WTC11 (cell line): Measurements from ENCODE around the gene MID2. TPM values are rescaled to one million over a fixed set of nuclear protein-coding genes. Genes with fewer than 3 reads are reported as not detected.
A peak's percentile ranks its signal among the peaks of the same experiment; 100 is the strongest.

Experiments used
- ATAC-seq: fragments of 200-7000 bp; cut with Tn5 transposase; 2 replicates; pipeline ENCODE4 v1.10.0; 2021; ENCODE audit warnings: mild to moderate bottlenecking, moderate library complexity
- CTCF ChIA-PET: fragments of 300-600 bp; sonication (Branson Sonifier 250); formaldehyde crosslinking; loops from one replicate; lab custom pipeline; 2021; ENCODE audit warnings: antibody characterized with exemption; lab: Charles Lee
- POLR2A ChIA-PET: fragments of 350-600 bp; sonication (Branson Sonifier 250); formaldehyde crosslinking; loops from one replicate; lab custom pipeline; 2021; ENCODE audit warnings: antibody characterized with exemption; lab: Charles Lee
- DNase-seq: peaks from one replicate; pipeline ENCODE4 v3.0.0; 2021; ENCODE audit warnings: low spot score
- H3K27ac Mint-ChIP-seq: 2 replicates; pipeline ENCODE4 v1.8.0; 2021; ENCODE audit warnings: mixed read lengths
- H3K27me3 Mint-ChIP-seq: 2 replicates; pipeline ENCODE4 v1.8.0; 2021; ENCODE audit warnings: low read depth, mild to moderate bottlenecking, moderate library complexity, mixed read lengths
- H3K36me3 Mint-ChIP-seq: 2 replicates; pipeline ENCODE4 v1.8.0; 2021; ENCODE audit warnings: mixed read lengths
- H3K4me1 Mint-ChIP-seq: 2 replicates; pipeline ENCODE4 v1.8.0; 2022; ENCODE audit warnings: mixed read lengths
- H3K4me3 Mint-ChIP-seq: 2 replicates; pipeline ENCODE4 v1.8.0; 2021; ENCODE audit warnings: mild to moderate bottlenecking, moderate library complexity, mixed read lengths
- H3K9me3 Mint-ChIP-seq: 2 replicates; pipeline ENCODE4 v1.8.0; 2021; ENCODE audit warnings: mixed read lengths
- FOXJ3 ChIP-seq: sonication (generic); formaldehyde crosslinking; IDR thresholded peaks from 2 replicates; pipeline ENCODE4 v1.9.0; 2021; ENCODE audit warnings: missing genetic modification reagents, mild to moderate bottlenecking, borderline replicate concordance
- FOXK1 ChIP-seq: sonication (generic); formaldehyde crosslinking; IDR thresholded peaks from 2 replicates; pipeline ENCODE4 v1.8.0; 2022; ENCODE audit warnings: mild to moderate bottlenecking, moderate library complexity, missing genetic modification reagents
- GTF2I ChIP-seq: fragments of 250-450 bp; sonication (Bioruptor Pico); conservative IDR thresholded peaks from 2 replicates; pipeline ENCODE4 v1.4.0; 2021; ENCODE audit warnings: mild to moderate bottlenecking
- JUN ChIP-seq: sonication (generic); formaldehyde crosslinking; IDR thresholded peaks from 2 replicates; pipeline ENCODE4 v1.8.0; 2023; ENCODE audit warnings: mild to moderate bottlenecking, missing genetic modification reagents
- NFE2L1 ChIP-seq: sonication (generic); formaldehyde crosslinking; IDR thresholded peaks from 2 replicates; pipeline ENCODE4 v1.8.1; 2023; ENCODE audit warnings: missing genetic modification reagents
- NR1H2 ChIP-seq: sonication (generic); formaldehyde crosslinking; IDR thresholded peaks from 2 replicates; pipeline ENCODE4 v1.9.0; 2021; ENCODE audit warnings: mild to moderate bottlenecking, moderate library complexity, missing genetic modification reagents
- PRRX2 ChIP-seq: fragments of 250-450 bp; sonication (Bioruptor Pico); IDR thresholded peaks from 2 replicates; pipeline ENCODE4 v1.8.0; 2021; ENCODE audit warnings: mild to moderate bottlenecking
- SMAD3 ChIP-seq: sonication (generic); formaldehyde crosslinking; IDR thresholded peaks from 2 replicates; pipeline ENCODE4 v1.8.0; 2022; ENCODE audit warnings: missing genetic modification reagents, mild to moderate bottlenecking, borderline replicate concordance
- SMAD4 ChIP-seq: sonication (generic); formaldehyde crosslinking; IDR thresholded peaks from 2 replicates; pipeline ENCODE4 v1.8.0; 2022; ENCODE audit warnings: mild to moderate bottlenecking, missing genetic modification reagents
- ZNF138 ChIP-seq: sonication (generic); formaldehyde crosslinking; conservative IDR thresholded peaks from 2 replicates; pipeline ENCODE4 v1.8.1; 2022; ENCODE audit warnings: mild to moderate bottlenecking, moderate library complexity, missing genetic modification reagents
- ZNF263 ChIP-seq: sonication (generic); formaldehyde crosslinking; IDR thresholded peaks from 2 replicates; pipeline ENCODE4 v1.8.1; 2022; ENCODE audit warnings: low read depth, mild to moderate bottlenecking, moderate library complexity, missing genetic modification reagents
- ZNF416 ChIP-seq: fragments of 250-450 bp; sonication (Bioruptor Pico); IDR thresholded peaks from 2 replicates; pipeline ENCODE4 v1.9.0; 2021; ENCODE audit warnings: mild to moderate bottlenecking, inconsistent platforms
- ZNF423 ChIP-seq: fragments of 250-450 bp; sonication (Bioruptor Pico); IDR thresholded peaks from 2 replicates; pipeline ENCODE4 v2.1.2; 2022; ENCODE audit warnings: mild to moderate bottlenecking, moderate library complexity
- total RNA-seq: library from RNA; stranded (reverse); gene quantifications from 3 replicates; pipeline ENCODE4 v1.2.3, GENCODE V29; 2021
- TF ChIP-seq, protein P1 (sequence below): sonication (generic); formaldehyde crosslinking; IDR thresholded peaks from 2 replicates; pipeline ENCODE4 v1.8.1; 2023; ENCODE audit warnings: mild to moderate bottlenecking, moderate library complexity, missing genetic modification reagents
- TF ChIP-seq, protein P2 (sequence below): sonication (generic); formaldehyde crosslinking; IDR thresholded peaks from 2 replicates; pipeline ENCODE4 v1.8.0; 2023; ENCODE audit warnings: missing genetic modification reagents, mild to moderate bottlenecking, borderline replicate concordance
- TF ChIP-seq, protein P3 (sequence below): sonication (generic); formaldehyde crosslinking; IDR thresholded peaks from 2 replicates; pipeline ENCODE4 v1.8.0; 2023; ENCODE audit warnings: mild to moderate bottlenecking, missing genetic modification reagents
- TF ChIP-seq, protein P4 (sequence below): sonication (generic); formaldehyde crosslinking; IDR thresholded peaks from 2 replicates; pipeline ENCODE4 v1.8.0; 2023; ENCODE audit warnings: missing genetic modification reagents
- TF ChIP-seq, protein P5 (sequence below): sonication (generic); formaldehyde crosslinking; IDR thresholded peaks from 2 replicates; pipeline ENCODE4 v1.8.1; 2023; ENCODE audit warnings: mild to moderate bottlenecking, missing genetic modification reagents, moderate library complexity
- TF ChIP-seq, protein P6 (sequence below): sonication (generic); formaldehyde crosslinking; IDR thresholded peaks from 2 replicates; pipeline ENCODE4 v1.8.0; 2022; ENCODE audit warnings: missing genetic modification reagents
- TF ChIP-seq, protein P7 (sequence below): sonication (generic); formaldehyde crosslinking; IDR thresholded peaks from 2 replicates; pipeline ENCODE4 v1.8.1; 2023; ENCODE audit warnings: mild to moderate bottlenecking, missing genetic modification reagents

MID2 gene
- total RNA-seq, 1 experiment from 2014 or later = 6.4 TPM

DNA sequence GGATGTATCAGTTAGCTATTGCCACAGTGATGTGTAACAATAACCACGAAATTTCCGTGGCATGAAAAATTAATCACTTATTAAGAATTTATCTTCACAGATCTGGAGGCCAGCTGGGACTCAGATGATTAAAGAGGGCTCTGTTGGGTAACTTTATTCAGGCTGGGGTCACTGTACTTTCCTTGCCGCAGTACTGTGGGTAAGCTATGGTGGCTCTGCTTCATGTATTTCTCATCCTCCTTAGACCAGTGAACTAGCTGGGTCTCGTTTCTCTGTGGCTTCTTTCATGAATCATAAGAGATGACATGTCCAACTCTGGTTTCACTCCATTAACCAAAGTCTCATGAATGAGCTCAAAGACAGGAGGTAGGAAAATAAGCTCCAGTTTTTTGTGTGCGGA lies 143.0 kb downstream of the MID2 start (continued):
- TF ChIP-seq, protein P1, sequence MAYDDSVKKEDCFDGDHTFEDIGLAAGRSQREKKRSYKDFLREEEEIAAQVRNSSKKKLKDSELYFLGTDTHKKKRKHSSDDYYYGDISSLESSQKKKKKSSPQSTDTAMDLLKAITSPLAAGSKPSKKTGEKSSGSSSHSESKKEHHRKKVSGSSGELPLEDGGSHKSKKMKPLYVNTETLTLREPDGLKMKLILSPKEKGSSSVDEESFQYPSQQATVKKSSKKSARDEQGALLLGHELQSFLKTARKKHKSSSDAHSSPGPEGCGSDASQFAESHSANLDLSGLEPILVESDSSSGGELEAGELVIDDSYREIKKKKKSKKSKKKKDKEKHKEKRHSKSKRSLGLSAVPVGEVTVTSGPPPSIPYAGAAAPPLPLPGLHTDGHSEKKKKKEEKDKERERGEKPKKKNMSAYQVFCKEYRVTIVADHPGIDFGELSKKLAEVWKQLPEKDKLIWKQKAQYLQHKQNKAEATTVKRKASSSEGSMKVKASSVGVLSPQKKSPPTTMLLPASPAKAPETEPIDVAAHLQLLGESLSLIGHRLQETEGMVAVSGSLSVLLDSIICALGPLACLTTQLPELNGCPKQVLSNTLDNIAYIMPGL (CRISPR knock-in tag) = no peak
- TF ChIP-seq FOXJ3 (CRISPR knock-in tag) (no peak), FOXK1 (CRISPR knock-in tag) (no peak), PRRX2 (CRISPR knock-in tag) (no peak)
- TF ChIP-seq, protein P2, sequence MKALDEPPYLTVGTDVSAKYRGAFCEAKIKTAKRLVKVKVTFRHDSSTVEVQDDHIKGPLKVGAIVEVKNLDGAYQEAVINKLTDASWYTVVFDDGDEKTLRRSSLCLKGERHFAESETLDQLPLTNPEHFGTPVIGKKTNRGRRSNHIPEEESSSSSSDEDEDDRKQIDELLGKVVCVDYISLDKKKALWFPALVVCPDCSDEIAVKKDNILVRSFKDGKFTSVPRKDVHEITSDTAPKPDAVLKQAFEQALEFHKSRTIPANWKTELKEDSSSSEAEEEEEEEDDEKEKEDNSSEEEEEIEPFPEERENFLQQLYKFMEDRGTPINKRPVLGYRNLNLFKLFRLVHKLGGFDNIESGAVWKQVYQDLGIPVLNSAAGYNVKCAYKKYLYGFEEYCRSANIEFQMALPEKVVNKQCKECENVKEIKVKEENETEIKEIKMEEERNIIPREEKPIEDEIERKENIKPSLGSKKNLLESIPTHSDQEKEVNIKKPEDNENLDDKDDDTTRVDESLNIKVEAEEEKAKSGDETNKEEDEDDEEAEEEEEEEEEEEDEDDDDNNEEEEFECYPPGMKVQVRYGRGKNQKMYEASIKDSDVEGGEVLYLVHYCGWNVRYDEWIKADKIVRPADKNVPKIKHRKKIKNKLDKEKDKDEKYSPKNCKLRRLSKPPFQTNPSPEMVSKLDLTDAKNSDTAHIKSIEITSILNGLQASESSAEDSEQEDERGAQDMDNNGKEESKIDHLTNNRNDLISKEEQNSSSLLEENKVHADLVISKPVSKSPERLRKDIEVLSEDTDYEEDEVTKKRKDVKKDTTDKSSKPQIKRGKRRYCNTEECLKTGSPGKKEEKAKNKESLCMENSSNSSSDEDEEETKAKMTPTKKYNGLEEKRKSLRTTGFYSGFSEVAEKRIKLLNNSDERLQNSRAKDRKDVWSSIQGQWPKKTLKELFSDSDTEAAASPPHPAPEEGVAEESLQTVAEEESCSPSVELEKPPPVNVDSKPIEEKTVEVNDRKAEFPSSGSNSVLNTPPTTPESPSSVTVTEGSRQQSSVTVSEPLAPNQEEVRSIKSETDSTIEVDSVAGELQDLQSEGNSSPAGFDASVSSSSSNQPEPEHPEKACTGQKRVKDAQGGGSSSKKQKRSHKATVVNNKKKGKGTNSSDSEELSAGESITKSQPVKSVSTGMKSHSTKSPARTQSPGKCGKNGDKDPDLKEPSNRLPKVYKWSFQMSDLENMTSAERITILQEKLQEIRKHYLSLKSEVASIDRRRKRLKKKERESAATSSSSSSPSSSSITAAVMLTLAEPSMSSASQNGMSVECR (CRISPR knock-in tag) = no peak

DNA sequence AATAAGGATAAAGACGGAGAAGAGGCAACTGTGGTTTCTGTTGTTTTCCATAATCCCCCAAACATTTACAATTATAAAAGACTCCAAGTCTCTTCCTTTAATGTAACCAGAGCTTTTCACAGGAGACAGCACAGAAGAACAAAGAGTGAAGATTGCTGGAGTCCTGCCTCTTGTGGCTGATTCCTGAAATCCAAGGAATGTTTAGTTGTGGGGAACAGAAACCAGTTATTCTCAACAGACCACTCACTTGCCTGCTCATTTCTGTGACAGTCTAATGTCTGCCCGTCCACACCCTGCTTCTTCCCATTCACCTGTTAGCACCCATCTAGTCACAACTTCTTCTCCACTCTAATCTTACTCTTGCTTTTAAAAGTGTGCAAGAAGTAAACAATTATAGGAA lies 144.4 kb downstream of the MID2 start:
- peaks cover 4% of the 10 kb centered on the region; the same call in 1 of the 2 replicates for H3K9me3 Mint-ChIP-seq
- no peak for DNase-seq
- H3K4me1 Mint-ChIP-seq = peaks cover 26% of the 10 kb centered on the region
- CTCF ChIA-PET = interaction anchor here (0.5 kb wide), 2 partner anchors 8 to 101 kb away, joined by 4 read pairs; no protein-coding TSS in a partner anchor
- H3K27ac Mint-ChIP-seq = peak overlapping the region; percentile 63; the same call in 1 of the 2 replicates
- peak; percentile 64; the same call in 1 of the 2 replicates for ATAC-seq
- TF ChIP-seq, protein P3, sequence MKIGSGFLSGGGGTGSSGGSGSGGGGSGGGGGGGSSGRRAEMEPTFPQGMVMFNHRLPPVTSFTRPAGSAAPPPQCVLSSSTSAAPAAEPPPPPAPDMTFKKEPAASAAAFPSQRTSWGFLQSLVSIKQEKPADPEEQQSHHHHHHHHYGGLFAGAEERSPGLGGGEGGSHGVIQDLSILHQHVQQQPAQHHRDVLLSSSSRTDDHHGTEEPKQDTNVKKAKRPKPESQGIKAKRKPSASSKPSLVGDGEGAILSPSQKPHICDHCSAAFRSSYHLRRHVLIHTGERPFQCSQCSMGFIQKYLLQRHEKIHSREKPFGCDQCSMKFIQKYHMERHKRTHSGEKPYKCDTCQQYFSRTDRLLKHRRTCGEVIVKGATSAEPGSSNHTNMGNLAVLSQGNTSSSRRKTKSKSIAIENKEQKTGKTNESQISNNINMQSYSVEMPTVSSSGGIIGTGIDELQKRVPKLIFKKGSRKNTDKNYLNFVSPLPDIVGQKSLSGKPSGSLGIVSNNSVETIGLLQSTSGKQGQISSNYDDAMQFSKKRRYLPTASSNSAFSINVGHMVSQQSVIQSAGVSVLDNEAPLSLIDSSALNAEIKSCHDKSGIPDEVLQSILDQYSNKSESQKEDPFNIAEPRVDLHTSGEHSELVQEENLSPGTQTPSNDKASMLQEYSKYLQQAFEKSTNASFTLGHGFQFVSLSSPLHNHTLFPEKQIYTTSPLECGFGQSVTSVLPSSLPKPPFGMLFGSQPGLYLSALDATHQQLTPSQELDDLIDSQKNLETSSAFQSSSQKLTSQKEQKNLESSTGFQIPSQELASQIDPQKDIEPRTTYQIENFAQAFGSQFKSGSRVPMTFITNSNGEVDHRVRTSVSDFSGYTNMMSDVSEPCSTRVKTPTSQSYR (CRISPR knock-in tag) = no peak
- no peak for TF ChIP-seq SMAD4
- no peak for TF ChIP-seq NR1H2 (CRISPR knock-in tag)
- no peak for TF ChIP-seq ZNF423
- TF ChIP-seq NFE2L1 (CRISPR knock-in tag) = no peak
- TF ChIP-seq, protein P4, sequence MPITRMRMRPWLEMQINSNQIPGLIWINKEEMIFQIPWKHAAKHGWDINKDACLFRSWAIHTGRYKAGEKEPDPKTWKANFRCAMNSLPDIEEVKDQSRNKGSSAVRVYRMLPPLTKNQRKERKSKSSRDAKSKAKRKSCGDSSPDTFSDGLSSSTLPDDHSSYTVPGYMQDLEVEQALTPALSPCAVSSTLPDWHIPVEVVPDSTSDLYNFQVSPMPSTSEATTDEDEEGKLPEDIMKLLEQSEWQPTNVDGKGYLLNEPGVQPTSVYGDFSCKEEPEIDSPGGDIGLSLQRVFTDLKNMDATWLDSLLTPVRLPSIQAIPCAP (CRISPR knock-in tag) = no peak
- no peak for TF ChIP-seq SMAD3
- TF ChIP-seq FOXJ3 (CRISPR knock-in tag) = no peak
- no peak for TF ChIP-seq ZNF416
- TF ChIP-seq, protein P5, sequence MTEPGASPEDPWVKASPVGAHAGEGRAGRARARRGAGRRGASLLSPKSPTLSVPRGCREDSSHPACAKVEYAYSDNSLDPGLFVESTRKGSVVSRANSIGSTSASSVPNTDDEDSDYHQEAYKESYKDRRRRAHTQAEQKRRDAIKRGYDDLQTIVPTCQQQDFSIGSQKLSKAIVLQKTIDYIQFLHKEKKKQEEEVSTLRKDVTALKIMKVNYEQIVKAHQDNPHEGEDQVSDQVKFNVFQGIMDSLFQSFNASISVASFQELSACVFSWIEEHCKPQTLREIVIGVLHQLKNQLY (CRISPR knock-in tag) = no peak
- TF ChIP-seq GTF2I (CRISPR knock-in tag) = no peak
- TF ChIP-seq ZNF263 (CRISPR knock-in tag) = no peak
- TF ChIP-seq ZNF138 = no peak
- no peak for TF ChIP-seq JUN (CRISPR knock-in tag)
- TF ChIP-seq, protein P6, sequence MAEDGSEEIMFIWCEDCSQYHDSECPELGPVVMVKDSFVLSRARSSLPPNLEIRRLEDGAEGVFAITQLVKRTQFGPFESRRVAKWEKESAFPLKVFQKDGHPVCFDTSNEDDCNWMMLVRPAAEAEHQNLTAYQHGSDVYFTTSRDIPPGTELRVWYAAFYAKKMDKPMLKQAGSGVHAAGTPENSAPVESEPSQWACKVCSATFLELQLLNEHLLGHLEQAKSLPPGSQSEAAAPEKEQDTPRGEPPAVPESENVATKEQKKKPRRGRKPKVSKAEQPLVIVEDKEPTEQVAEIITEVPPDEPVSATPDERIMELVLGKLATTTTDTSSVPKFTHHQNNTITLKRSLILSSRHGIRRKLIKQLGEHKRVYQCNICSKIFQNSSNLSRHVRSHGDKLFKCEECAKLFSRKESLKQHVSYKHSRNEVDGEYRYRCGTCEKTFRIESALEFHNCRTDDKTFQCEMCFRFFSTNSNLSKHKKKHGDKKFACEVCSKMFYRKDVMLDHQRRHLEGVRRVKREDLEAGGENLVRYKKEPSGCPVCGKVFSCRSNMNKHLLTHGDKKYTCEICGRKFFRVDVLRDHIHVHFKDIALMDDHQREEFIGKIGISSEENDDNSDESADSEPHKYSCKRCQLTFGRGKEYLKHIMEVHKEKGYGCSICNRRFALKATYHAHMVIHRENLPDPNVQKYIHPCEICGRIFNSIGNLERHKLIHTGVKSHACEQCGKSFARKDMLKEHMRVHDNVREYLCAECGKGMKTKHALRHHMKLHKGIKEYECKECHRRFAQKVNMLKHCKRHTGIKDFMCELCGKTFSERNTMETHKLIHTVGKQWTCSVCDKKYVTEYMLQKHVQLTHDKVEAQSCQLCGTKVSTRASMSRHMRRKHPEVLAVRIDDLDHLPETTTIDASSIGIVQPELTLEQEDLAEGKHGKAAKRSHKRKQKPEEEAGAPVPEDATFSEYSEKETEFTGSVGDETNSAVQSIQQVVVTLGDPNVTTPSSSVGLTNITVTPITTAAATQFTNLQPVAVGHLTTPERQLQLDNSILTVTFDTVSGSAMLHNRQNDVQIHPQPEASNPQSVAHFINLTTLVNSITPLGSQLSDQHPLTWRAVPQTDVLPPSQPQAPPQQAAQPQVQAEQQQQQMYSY (CRISPR knock-in tag) = no peak
- TF ChIP-seq, protein P7, sequence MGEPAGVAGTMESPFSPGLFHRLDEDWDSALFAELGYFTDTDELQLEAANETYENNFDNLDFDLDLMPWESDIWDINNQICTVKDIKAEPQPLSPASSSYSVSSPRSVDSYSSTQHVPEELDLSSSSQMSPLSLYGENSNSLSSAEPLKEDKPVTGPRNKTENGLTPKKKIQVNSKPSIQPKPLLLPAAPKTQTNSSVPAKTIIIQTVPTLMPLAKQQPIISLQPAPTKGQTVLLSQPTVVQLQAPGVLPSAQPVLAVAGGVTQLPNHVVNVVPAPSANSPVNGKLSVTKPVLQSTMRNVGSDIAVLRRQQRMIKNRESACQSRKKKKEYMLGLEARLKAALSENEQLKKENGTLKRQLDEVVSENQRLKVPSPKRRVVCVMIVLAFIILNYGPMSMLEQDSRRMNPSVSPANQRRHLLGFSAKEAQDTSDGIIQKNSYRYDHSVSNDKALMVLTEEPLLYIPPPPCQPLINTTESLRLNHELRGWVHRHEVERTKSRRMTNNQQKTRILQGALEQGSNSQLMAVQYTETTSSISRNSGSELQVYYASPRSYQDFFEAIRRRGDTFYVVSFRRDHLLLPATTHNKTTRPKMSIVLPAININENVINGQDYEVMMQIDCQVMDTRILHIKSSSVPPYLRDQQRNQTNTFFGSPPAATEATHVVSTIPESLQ (CRISPR knock-in tag) = no peak
- POLR2A ChIA-PET = no interaction called here
- H3K36me3 Mint-ChIP-seq = peaks cover 20% of the 10 kb centered on the region
- no peak overlapping the region for H3K4me3 Mint-ChIP-seq
- H3K27me3 Mint-ChIP-seq = no peaks in the 10 kb centered on the region
